ENCODE measurements around the gene MGP. TPM values are rescaled to one million over a fixed set of nuclear protein-coding genes. Genes with fewer than 3 reads are reported as not detected.

MGP gene
- total RNA-seq, 1 experiment from 2014 or later = 4.8 TPM

- Mint-ChIP-seq H3K9me3 (ENCODE audit: unreplicated experiment) (peaks cover 7% of the 10 kb centered on the region), H3K4me1 (ENCODE audit: insufficient read depth, unreplicated experiment) (peaks cover 16% of the 10 kb centered on the region), H3K36me3 (ENCODE audit: insufficient read depth, unreplicated experiment) (no peaks in the 10 kb centered on the region), H3K27ac (ENCODE audit: low read depth, unreplicated experiment) (no peak overlapping the region), H3K27me3 (ENCODE audit: insufficient read depth, unreplicated experiment) (no peaks in the 10 kb centered on the region), H3K4me3 (ENCODE audit: unreplicated experiment) (no peak overlapping the region)
- DNase-seq (ENCODE audit: unreplicated experiment) = no peak
- TF ChIP-seq, protein P1, sequence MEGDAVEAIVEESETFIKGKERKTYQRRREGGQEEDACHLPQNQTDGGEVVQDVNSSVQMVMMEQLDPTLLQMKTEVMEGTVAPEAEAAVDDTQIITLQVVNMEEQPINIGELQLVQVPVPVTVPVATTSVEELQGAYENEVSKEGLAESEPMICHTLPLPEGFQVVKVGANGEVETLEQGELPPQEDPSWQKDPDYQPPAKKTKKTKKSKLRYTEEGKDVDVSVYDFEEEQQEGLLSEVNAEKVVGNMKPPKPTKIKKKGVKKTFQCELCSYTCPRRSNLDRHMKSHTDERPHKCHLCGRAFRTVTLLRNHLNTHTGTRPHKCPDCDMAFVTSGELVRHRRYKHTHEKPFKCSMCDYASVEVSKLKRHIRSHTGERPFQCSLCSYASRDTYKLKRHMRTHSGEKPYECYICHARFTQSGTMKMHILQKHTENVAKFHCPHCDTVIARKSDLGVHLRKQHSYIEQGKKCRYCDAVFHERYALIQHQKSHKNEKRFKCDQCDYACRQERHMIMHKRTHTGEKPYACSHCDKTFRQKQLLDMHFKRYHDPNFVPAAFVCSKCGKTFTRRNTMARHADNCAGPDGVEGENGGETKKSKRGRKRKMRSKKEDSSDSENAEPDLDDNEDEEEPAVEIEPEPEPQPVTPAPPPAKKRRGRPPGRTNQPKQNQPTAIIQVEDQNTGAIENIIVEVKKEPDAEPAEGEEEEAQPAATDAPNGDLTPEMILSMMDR (IDR thresholded peaks at IDR 0.05; ENCODE audit: unreplicated experiment) = no peak
- no TSS peak for BruUV-seq (replicated peaks)
- intact Hi-C loops (cut with micrococcal nuclease) = no loop called here
- ChIA-PET POLR2A (no interaction called here), CTCF (interaction anchor here (0.7 kb wide), 1 partner anchor 100 kb away, joined by 3 read pairs; no protein-coding TSS in a partner anchor)
Observed at GRCh38 chr12:14871247-14871646, 14.4 kb downstream of the MGP start.

GRCh38 chr12:14868916-14869506, 16.6 kb downstream of the MGP start:
- no peak overlapping the region for H3K4me3 Mint-ChIP-seq (ENCODE audit: unreplicated experiment)
- peak; percentile 56 for DNase-seq (ENCODE audit: unreplicated experiment)
- no TSS peak for BruUV-seq (replicated peaks)
- no peaks in the 10 kb centered on the region for H3K36me3 Mint-ChIP-seq (ENCODE audit: insufficient read depth, unreplicated experiment)
- H3K27me3 Mint-ChIP-seq (ENCODE audit: insufficient read depth, unreplicated experiment) = no peaks in the 10 kb centered on the region
- peaks cover 7% of the 10 kb centered on the region for H3K9me3 Mint-ChIP-seq (ENCODE audit: unreplicated experiment)
- intact Hi-C loops (cut with micrococcal nuclease) = no loop called here
- CTCF ChIA-PET = interaction anchor here (0.8 kb wide), 1 partner anchor 126 kb away, joined by 3 read pairs; no protein-coding TSS in a partner anchor
- no peak overlapping the region for H3K27ac Mint-ChIP-seq (ENCODE audit: low read depth, unreplicated experiment)
- TF ChIP-seq, protein P1 (IDR thresholded peaks at IDR 0.05; ENCODE audit: unreplicated experiment) = no peak
- POLR2A ChIA-PET = no interaction called here
- H3K4me1 Mint-ChIP-seq (ENCODE audit: insufficient read depth, unreplicated experiment) = peaks cover 6% of the 10 kb centered on the region

- Mint-ChIP-seq H3K27ac (ENCODE audit: low read depth, unreplicated experiment) (no peak overlapping the region), H3K27me3 (ENCODE audit: insufficient read depth, unreplicated experiment) (no peaks in the 10 kb centered on the region), H3K9me3 (ENCODE audit: unreplicated experiment) (peaks cover 7% of the 10 kb centered on the region), H3K36me3 (ENCODE audit: insufficient read depth, unreplicated experiment) (no peaks in the 10 kb centered on the region), H3K4me3 (ENCODE audit: unreplicated experiment) (no peak overlapping the region), H3K4me1 (ENCODE audit: insufficient read depth, unreplicated experiment) (no peaks in the 10 kb centered on the region)
- CTCF ChIA-PET = interaction anchor here (1.0 kb wide), 1 partner anchor 10 kb away, joined by 3 read pairs; no protein-coding TSS in a partner anchor
- POLR2A ChIA-PET = interaction anchor here (0.6 kb wide), 1 partner anchor 36 kb away, joined by 4 read pairs; no protein-coding TSS in a partner anchor
- TF ChIP-seq, protein P1 (IDR thresholded peaks at IDR 0.05; ENCODE audit: unreplicated experiment) = no peak
- intact Hi-C loops (cut with micrococcal nuclease) = no loop called here
- no TSS peak for BruUV-seq (replicated peaks)
- no peak for DNase-seq (ENCODE audit: unreplicated experiment)
Observed at GRCh38 chr12:14860490-14860889, 25.2 kb downstream of the MGP start.

DNA sequence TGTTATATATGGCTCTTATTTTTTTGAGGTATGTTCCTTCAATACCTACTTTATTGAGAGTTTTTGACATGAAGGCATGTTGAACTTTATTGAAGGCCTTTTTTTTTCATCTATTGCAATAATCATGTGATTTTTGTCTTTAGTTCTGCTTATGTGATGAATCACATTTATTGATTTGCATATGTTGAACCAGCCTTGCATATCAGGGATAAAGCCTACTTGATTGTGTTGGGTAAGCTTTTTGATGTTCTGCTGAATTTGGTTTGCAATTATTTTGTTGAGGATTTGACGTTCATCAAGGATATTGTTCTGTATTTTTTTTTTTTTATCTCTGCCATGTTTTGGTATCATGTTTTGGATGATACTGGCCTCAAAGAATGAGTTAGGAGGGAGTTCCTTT, 27.1 kb downstream of the MGP start:
- TF ChIP-seq, protein P1 (IDR thresholded peaks at IDR 0.05; ENCODE audit: unreplicated experiment) = no peak

More for the DNA sequence above, 27.1 kb downstream of the MGP start:
- Mint-ChIP-seq H3K36me3 (ENCODE audit: insufficient read depth, unreplicated experiment) (no peaks in the 10 kb centered on the region), H3K27me3 (ENCODE audit: insufficient read depth, unreplicated experiment) (no peaks in the 10 kb centered on the region), H3K4me1 (ENCODE audit: insufficient read depth, unreplicated experiment) (no peaks in the 10 kb centered on the region), H3K4me3 (ENCODE audit: unreplicated experiment) (no peak overlapping the region), H3K27ac (ENCODE audit: low read depth, unreplicated experiment) (no peak overlapping the region), H3K9me3 (ENCODE audit: unreplicated experiment) (peaks cover 7% of the 10 kb centered on the region)
- POLR2A ChIA-PET = interaction anchor here (1.1 kb wide), 1 partner anchor 55 kb away, joined by 3 read pairs; the partner anchor contains the start of genes C12orf60 and WBP11
- BruUV-seq (replicated peaks) = no TSS peak
- CTCF ChIA-PET = no interaction called here
- no peak for DNase-seq (ENCODE audit: unreplicated experiment)
- intact Hi-C loops (cut with micrococcal nuclease) = no loop called here
